Spleen (tissue), 11 donors: ENCODE measurements around the gene ACO2. TPM values are rescaled to one million over a fixed set of nuclear protein-coding genes. Genes with fewer than 3 reads are reported as not detected.

ENCODE experiments used
- DNase-seq: peaks from one replicate; pipeline ENCODE4 v3.0.0-alpha.2; 2020
- H3K27ac ChIP-seq, 8 donors: fragments of 200-600 bp; sonication (generic) in 7 of 8; 1 replicate in 4 of 8; 2 replicates in 4 of 8; pipeline versions ENCODE4 v1.5.0 to v1.8.0; 2016 to 2021; ENCODE audit warnings: inconsistent platforms in 4 of 8, mild to moderate bottlenecking in 4 of 8, moderate library complexity in 1 of 8
- H3K27me3 ChIP-seq, 7 donors: fragments of 200-600 bp; sonication (generic) in 6 of 7; replicated peaks in 1 of 7; 1 replicate in 4 of 7; 2 replicates in 3 of 7; pipeline versions ENCODE4 v1.5.0 to v1.8.0; 2016 to 2021; ENCODE audit warnings: inconsistent platforms in 3 of 7, mild to moderate bottlenecking in 1 of 7
- H3K36me3 ChIP-seq, 6 donors: fragments of 200-600 bp; sonication (generic) in 5 of 6; 1 replicate in 4 of 6; 2 replicates in 2 of 6; pipeline versions ENCODE4 v1.5.0 to v1.8.0; 2016 to 2021; ENCODE audit warnings: inconsistent platforms in 2 of 6
- H3K4me1 ChIP-seq, 6 donors: fragments of 200-600 bp; sonication (generic) in 5 of 6; 1 replicate in 3 of 6; 2 replicates in 3 of 6; pipeline versions ENCODE4 v1.5.0 to v1.8.0; 2016 to 2021; ENCODE audit warnings: inconsistent platforms in 3 of 6
- H3K4me3 ChIP-seq, 8 donors: fragments of 200-600 bp; sonication (generic) in 7 of 8; 1 replicate in 4 of 8; 2 replicates in 4 of 8; pipeline versions ENCODE4 v1.5.0 to v1.8.0; 2016 to 2021; ENCODE audit warnings: inconsistent platforms in 4 of 8, mild to moderate bottlenecking in 4 of 8, moderate library complexity in 2 of 8
- H3K9me3 ChIP-seq, 8 donors: fragments of 200-600 bp; sonication (generic) in 7 of 8; 1 replicate in 4 of 8; 2 replicates in 4 of 8; pipeline versions ENCODE4 v1.5.0 to v1.8.0; 2016 to 2021; ENCODE audit warnings: inconsistent platforms in 4 of 8
- CTCF ChIP-seq, 11 experiments: fragments of 200-600 bp in 7 of 11; fragments of 450-650 bp in 4 of 11; sonication (generic) in 4 of 11; IDR thresholded peaks in 8 of 11; conservative IDR thresholded peaks in 3 of 11; 1 replicate in 7 of 11; 2 replicates in 4 of 11; pipeline versions ENCODE4 v1.4.0 to v1.8.0; 2016 to 2021; ENCODE audit warnings: antibody characterized with exemption in 11 of 11, inconsistent platforms in 4 of 11, mild to moderate bottlenecking in 1 of 11
- POLR2A ChIP-seq, 3 donors: fragments of 450-650 bp; IDR thresholded peaks; one replicate each; pipeline ENCODE4 v1.5.1; 2017; ENCODE audit warnings: antibody characterized with exemption in 3 of 3, mild to moderate bottlenecking in 1 of 3
- POLR2AphosphoS5 ChIP-seq, 3 donors: sonication (generic); formaldehyde crosslinking; IDR thresholded peaks; one replicate each; pipeline ENCODE4 v1.5.1; 2017; ENCODE audit warnings: antibody characterized with exemption in 3 of 3
- WGBS, 5 donors: extraction: QIAGEN DNeasy Blood & Tissue Kit in 3 of 5; methylation state at CpG; one replicate each; pipeline versions ENCODE4 v1.1.5 to v1.1.7; 2013 to 2018; 5-methylcytosine and 5-hydroxymethylcytosine counted together
- intact Hi-C: fragments of 100-400 bp; cut with DNase I; formaldehyde crosslinking; loops from one replicate; pipeline ENCODE4 v1.15.0; 2023; ENCODE audit warnings: low total_unique reads
- polyA plus RNA-seq, 3 donors: library from polyadenylated mRNA; stranded (reverse); fragments of 200-250 nt; gene quantifications; one replicate each; pipeline ENCODE4 v1.2.1, GENCODE V29; 2013
- total RNA-seq, 7 donors: library from RNA; depleted of rRNA in 3 of 7; stranded (reverse); fragments of >200 nt in 3 of 7; fragmentation: NEBNext Ultra II Directional in 4 of 7; extraction: Animal tissue kit (Norgen Biotek cat#: 25700) in 4 of 7; gene quantifications; one replicate each; pipeline versions ENCODE4 v1.1.0 to v1.2.1, GENCODE V29; 2016 to 2021
- donor health status: healthy with polysubstance abuse.
- donor health status: DM: no; HTN: no; CAD: no; lungs with moderate emphysema.
- donor health status: DM: no; HTN: no; CAD: no.
- donor health status: Bipolar disorder and iron deficiency.
- donor health status: healthy.
- donor health status: DM: no; HTN: no; CAD: no.
- donor health status: DM: yes; HTN: yes; CAD: no.

ACO2 gene
- total and polyA plus RNA-seq, 10 donors: 21.4 to 82.0 (median 67.2) TPM

GRCh38 chr22:41501209-41501608 lies 32.3 kb downstream of the ACO2 start:
- TF ChIP-seq CTCF (IDR thresholded peaks at IDR 0.05 in 8 of 11, conservative IDR thresholded peaks at IDR 0.05 in 3 of 11) (peak in 7 of 11 experiments; percentile 26 to 53 (median 31)), POLR2A (IDR thresholded peaks at IDR 0.05) (no peak)
- intact Hi-C loops: no loop called here
- H3K27ac ChIP-seq: no peak overlapping the region
- H3K27me3 ChIP-seq: no peaks in the 10 kb centered on the region
- peaks cover 0 to 90% (median 44%) of the 10 kb centered on the region in 6 donors for H3K36me3 ChIP-seq
- H3K4me1 ChIP-seq: peaks cover 0 to 10% (median 0%) of the 10 kb centered on the region in 6 donors
- WGBS, 5 donors: 81 to 91% (median 90%) methylated on average over 5 of the region's 5 CpGs
- no peak overlapping the region for H3K4me3 ChIP-seq
- no peak for DNase-seq
- H3K9me3 ChIP-seq: no peaks in the 10 kb centered on the region

- Histone ChIP-seq H3K27me3 (no peaks in the 10 kb centered on the region), H3K36me3 (peaks cover 0 to 100% (median 64%) of the 10 kb centered on the region in 6 donors), H3K9me3 (no peaks in the 10 kb centered on the region), H3K27ac (no peak overlapping the region), H3K4me3 (no peak overlapping the region), H3K4me1 (peaks cover 0 to 9% (median 0%) of the 10 kb centered on the region in 6 donors)
- no peak for TF ChIP-seq POLR2AphosphoS5 (IDR thresholded peaks at IDR 0.05)
- DNase-seq: no peak
- intact Hi-C loops: no loop called here
- 78 to 89% (median 80%) methylated on average over 7 of the region's 7 CpGs for WGBS, 5 donors
These were observed 35.5 kb downstream of the ACO2 start for GRCh38 chr22:41504397-41504796.

- intact Hi-C loops: no loop called here
- 81 to 92% (median 83%) methylated on average over 4 of the region's 4 CpGs for WGBS, 5 donors
- peaks cover 0 to 100% (median 62%) of the 10 kb centered on the region in 6 donors for H3K36me3 ChIP-seq
- peaks cover 0 to 9% (median 0%) of the 10 kb centered on the region in 6 donors for H3K4me1 ChIP-seq
- DNase-seq: no peak
- H3K27ac ChIP-seq: no peak overlapping the region
- H3K9me3 ChIP-seq: no peaks in the 10 kb centered on the region
- no peak overlapping the region for H3K4me3 ChIP-seq
- no peaks in the 10 kb centered on the region for H3K27me3 ChIP-seq
- TF ChIP-seq POLR2AphosphoS5 (IDR thresholded peaks at IDR 0.05) (no peak), CTCF (IDR thresholded peaks at IDR 0.05 in 8 of 11, conservative IDR thresholded peaks at IDR 0.05 in 3 of 11) (no peak), POLR2A (IDR thresholded peaks at IDR 0.05) (no peak)
These were observed 35.9 kb downstream of the ACO2 start for GRCh38 chr22:41504816-41505215.

- intact Hi-C loops: no loop called here
- Histone ChIP-seq H3K4me1 (peaks cover 0 to 9% (median 0%) of the 10 kb centered on the region in 6 donors), H3K36me3 (peaks cover 0 to 100% (median 59%) of the 10 kb centered on the region in 6 donors), H3K9me3 (no peaks in the 10 kb centered on the region), H3K27ac (no peak overlapping the region), H3K4me3 (no peak overlapping the region), H3K27me3 (no peaks in the 10 kb centered on the region)
- WGBS, 5 donors: 89 to 95% (median 93%) methylated on average over 10 of the region's 10 CpGs
- DNase-seq: no peak
- TF ChIP-seq POLR2AphosphoS5 (IDR thresholded peaks at IDR 0.05): no peak
- no peak for TF ChIP-seq POLR2A (IDR thresholded peaks at IDR 0.05)
- TF ChIP-seq CTCF (IDR thresholded peaks at IDR 0.05 in 8 of 11, conservative IDR thresholded peaks at IDR 0.05 in 3 of 11): no peak
These were observed 36.7 kb downstream of the ACO2 start for GRCh38 chr22:41505511-41506220.
